Loucy (cell line): ENCODE measurements around the gene MRPS15.
"Not testable (repeated sequence)": the region's sequence is repeated elsewhere in the genome, so short reads cannot be mapped to it uniquely, and the experiment has no call there.

ENCODE experiments used
- H2AFZ ChIP-seq: fragments of 200-600 bp; sonication (generic); 2 replicates; pipeline ENCODE4 v1.6.0; 2016; ENCODE audit warnings: antibody characterized with exemption, mild to moderate bottlenecking, low read length, moderate library complexity
- H3F3A ChIP-seq: fragments of 200-600 bp; 2 replicates; pipeline ENCODE4 v1.6.0; 2016; ENCODE audit warnings: antibody characterized with exemption, low read depth, mild to moderate bottlenecking
- H3K27me3 ChIP-seq: fragments of 200-600 bp; sonication (generic); 2 replicates; pipeline ENCODE4 v1.6.1; 2014; ENCODE audit warnings: low read length, mild to moderate bottlenecking; ENCODE audit not compliant: insufficient read depth, poor library complexity, severe bottlenecking
- H3K36me3 ChIP-seq: fragments of 200-600 bp; sonication (generic); 2 replicates; pipeline ENCODE4 v1.6.1; 2016; ENCODE audit warnings: low read length; ENCODE audit not compliant: insufficient read depth
- H3K4me1 ChIP-seq: fragments of 200-600 bp; sonication (generic); 2 replicates; pipeline ENCODE4 v1.5.1; 2014; ENCODE audit warnings: low read length, mild to moderate bottlenecking; ENCODE audit not compliant: insufficient read depth, poor library complexity, severe bottlenecking
- H3K4me2 ChIP-seq: fragments of 200-600 bp; sonication (generic); 2 replicates; pipeline ENCODE4 v1.6.0; 2014; ENCODE audit warnings: antibody characterized with exemption, low read length, low read depth, mild to moderate bottlenecking; ENCODE audit not compliant: poor library complexity, severe bottlenecking
- H3K4me3 ChIP-seq: fragments of 200-600 bp; sonication (generic); 2 replicates; pipeline ENCODE4 v1.5.1; 2014; ENCODE audit warnings: low read length, mild to moderate bottlenecking, mixed read lengths; ENCODE audit not compliant: poor library complexity, severe bottlenecking
- H3K79me2 ChIP-seq: fragments of 200-600 bp; sonication (generic); 2 replicates; pipeline ENCODE4 v1.6.1; 2014; ENCODE audit warnings: low read length; ENCODE audit not compliant: insufficient read depth
- H3K9ac ChIP-seq: fragments of 200-600 bp; sonication (generic); 2 replicates; pipeline ENCODE4 v1.6.0; 2014; ENCODE audit warnings: mild to moderate bottlenecking, low read depth, low read length, moderate library complexity; ENCODE audit not compliant: poor library complexity, severe bottlenecking
- H3K9me2 ChIP-seq: fragments of 200-600 bp; sonication (generic); replicated peaks from 2 replicates; pipeline ENCODE4 v1.6.1; 2016; ENCODE audit warnings: low read depth, low read length, mixed read lengths
- H3K9me3 ChIP-seq: fragments of 200-600 bp; sonication (generic); 2 replicates; pipeline ENCODE4 v1.6.1; 2014; ENCODE audit warnings: mild to moderate bottlenecking, antibody characterized with exemption, low read length, low read depth; ENCODE audit not compliant: insufficient read depth
- H4K20me1 ChIP-seq: fragments of 200-600 bp; sonication (generic); 2 replicates; pipeline ENCODE4 v1.6.0; 2014; ENCODE audit warnings: antibody characterized with exemption, low read length, mild to moderate bottlenecking; ENCODE audit not compliant: insufficient read depth, poor library complexity, severe bottlenecking
- CTCF ChIP-seq: fragments of 200-600 bp; sonication (generic); conservative IDR thresholded peaks from 2 replicates; pipeline ENCODE4 v1.5.1; 2014; ENCODE audit warnings: mild to moderate bottlenecking, antibody characterized with exemption, low read length
- EZH2phosphoT487 ChIP-seq: fragments of 200-600 bp; IDR thresholded peaks from 2 replicates; pipeline ENCODE4 v1.6.1; 2018; ENCODE audit warnings: antibody characterized with exemption, mild to moderate bottlenecking, moderate library complexity, borderline replicate concordance

The MRPS15 gene

GRCh38 chr1:36463803-36464604, at the start of gene MRPS15:
MRPS15 (minus strand) TSS chr1:36464384; CDS start chr1:36464275, 109 bp downstream.
- H3K9ac ChIP-seq = peak within 1 kb of the TSS; percentile 81
- peak within 1 kb of the TSS; percentile 89 for H2AFZ ChIP-seq
- H3K27me3 ChIP-seq = no peaks in the 10 kb centered on the region
- H3F3A ChIP-seq = no peaks in the 10 kb centered on the region
- peaks cover 23% of the 10 kb centered on the region for H3K4me1 ChIP-seq
- no peaks in the 10 kb centered on the region for H3K36me3 ChIP-seq
- H4K20me1 ChIP-seq = no peaks in the 10 kb centered on the region
- H3K9me3 ChIP-seq = no peaks in the 10 kb centered on the region
- H3K4me2 ChIP-seq = peak within 1 kb of the TSS; percentile 74
- TF ChIP-seq CTCF (no peak), EZH2phosphoT487 (no peak)
- H3K9me2 ChIP-seq = no peaks in the 10 kb centered on the region
- peaks cover 10% of the 10 kb centered on the region for H3K79me2 ChIP-seq
- peak within 1 kb of the TSS; percentile 93 for H3K4me3 ChIP-seq

GRCh38 chr1:36512842-36513241, 48.7 kb upstream of the MRPS15 start:
- TF ChIP-seq EZH2phosphoT487 (no peak), CTCF (no peak)
- Histone ChIP-seq H3K4me2 (no peak overlapping the region), H3F3A (no peaks in the 10 kb centered on the region), H3K9ac (no peak overlapping the region), H3K9me2 (no peaks in the 10 kb centered on the region), H3K4me3 (no peak overlapping the region), H3K36me3 (no peaks in the 10 kb centered on the region), H2AFZ (no peak overlapping the region), H3K4me1 (no peaks in the 10 kb centered on the region), H3K79me2 (no peaks in the 10 kb centered on the region), H3K27me3 (no peaks in the 10 kb centered on the region), H3K9me3 (no peaks in the 10 kb centered on the region), H4K20me1 (no peaks in the 10 kb centered on the region)

- TF ChIP-seq EZH2phosphoT487 (no peak), CTCF (no peak)
Measured at GRCh38 chr1:36511804-36512798, 47.9 kb upstream of the MRPS15 start.

GRCh38 chr1:36511220-36511619, 47.0 kb upstream of the MRPS15 start:
- H4K20me1 ChIP-seq, H3K9ac ChIP-seq, H3K79me2 ChIP-seq: not testable (repeated sequence)

More at GRCh38 chr1:36511804-36512798, 47.9 kb upstream of the MRPS15 start:
- no peaks in the 10 kb centered on the region for H4K20me1 ChIP-seq
- no peak overlapping the region for H3K4me2 ChIP-seq
- no peaks in the 10 kb centered on the region for H3K36me3 ChIP-seq
- no peaks in the 10 kb centered on the region for H3K4me1 ChIP-seq
- no peak overlapping the region for H2AFZ ChIP-seq
- H3F3A ChIP-seq = no peaks in the 10 kb centered on the region
- no peak overlapping the region for H3K9ac ChIP-seq
- no peak overlapping the region for H3K4me3 ChIP-seq
- H3K9me2 ChIP-seq = no peaks in the 10 kb centered on the region
- no peaks in the 10 kb centered on the region for H3K9me3 ChIP-seq
- H3K27me3 ChIP-seq = no peaks in the 10 kb centered on the region
- H3K79me2 ChIP-seq = no peaks in the 10 kb centered on the region

More at GRCh38 chr1:36511220-36511619, 47.0 kb upstream of the MRPS15 start:
- H3K36me3 ChIP-seq, H3K4me3 ChIP-seq, H3F3A ChIP-seq, H3K4me2 ChIP-seq, H3K9me3 ChIP-seq, H3K27me3 ChIP-seq, H3K9me2 ChIP-seq, H3K4me1 ChIP-seq, H2AFZ ChIP-seq: not testable (repeated sequence)
